GM23248 (cell line): ENCODE measurements around the gene PPFIA4.

Experiments used
- EZH2 ChIP-seq: fragments of 200-600 bp; sonication (generic); IDR thresholded peaks from 2 replicates; pipeline ENCODE4 v1.6.1; 2018; ENCODE audit warnings: antibody characterized with exemption, mild to moderate bottlenecking; ENCODE audit not compliant: insufficient read depth, poor library complexity, severe bottlenecking
- EZH2phosphoT487 ChIP-seq: fragments of 200-600 bp; sonication (generic); IDR thresholded peaks from 2 replicates; pipeline ENCODE4 v1.6.1; 2018; ENCODE audit warnings: antibody characterized with exemption, moderate library complexity, mild to moderate bottlenecking, low read depth; ENCODE audit not compliant: insufficient read depth

- TF ChIP-seq EZH2phosphoT487 (no peak), EZH2 (no peak)
Observed at GRCh38 chr1:203051841-203052324, 25.6 kb downstream of the PPFIA4 start.
